Activated CD8-positive, alpha-beta memory T cell treated with anti-CD3 and anti-CD28 coated beads, Interleukin-2, amount 10 ng/mL, durations not matched to agents 7 days and 5 days (primary cell): ENCODE measurements around the gene CRYBA1. TPM values are rescaled to one million over a fixed set of nuclear protein-coding genes. Genes with fewer than 3 reads are reported as not detected.
"Not testable (repeated sequence)": the region's sequence is repeated elsewhere in the genome, so short reads cannot be mapped to it uniquely, and the experiment has no call there.

Experiments
- ATAC-seq: fragments of 150-1000 bp; cut with Tn5 transposase; one replicate; pipeline ENCODE4 v1.10.0; 2021; ENCODE audit warnings: moderate library complexity
- CTCF ChIA-PET: fragments of 350-600 bp; sonication (Branson Sonifier 250); formaldehyde crosslinking; loops from one replicate; lab custom pipeline; 2021; ENCODE audit warnings: antibody characterized with exemption; lab: Charles Lee
- DNase-seq: peaks from one replicate; pipeline ENCODE4 v3.0.0-alpha.2; 2020
- H3K27ac Mint-ChIP-seq: one replicate; pipeline ENCODE4 v1.8.0; 2021; ENCODE audit warnings: mild to moderate bottlenecking, mixed read lengths
- H3K27me3 Mint-ChIP-seq: one replicate; pipeline ENCODE4 v1.8.0; 2021; ENCODE audit warnings: mixed read lengths
- H3K36me3 Mint-ChIP-seq: one replicate; pipeline ENCODE4 v1.8.0; 2021; ENCODE audit warnings: mild to moderate bottlenecking, mixed read lengths
- H3K4me1 Mint-ChIP-seq: one replicate; pipeline ENCODE4 v1.8.0; 2021; ENCODE audit warnings: mixed read lengths
- H3K4me3 Mint-ChIP-seq: one replicate; pipeline ENCODE4 v1.8.0; 2021; ENCODE audit warnings: mild to moderate bottlenecking, moderate library complexity, mixed read lengths
- H3K9me3 Mint-ChIP-seq: one replicate; pipeline ENCODE4 v1.8.0; 2022; ENCODE audit warnings: low read depth, mixed read lengths
- total RNA-seq, 2 experiments: library from RNA; stranded (reverse); gene quantifications; one replicate each; pipeline ENCODE4 v1.2.3, GENCODE V29; 2021

Gene CRYBA1, protein sequence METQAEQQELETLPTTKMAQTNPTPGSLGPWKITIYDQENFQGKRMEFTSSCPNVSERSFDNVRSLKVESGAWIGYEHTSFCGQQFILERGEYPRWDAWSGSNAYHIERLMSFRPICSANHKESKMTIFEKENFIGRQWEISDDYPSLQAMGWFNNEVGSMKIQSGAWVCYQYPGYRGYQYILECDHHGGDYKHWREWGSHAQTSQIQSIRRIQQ
- not detected for total RNA-seq

DNA sequence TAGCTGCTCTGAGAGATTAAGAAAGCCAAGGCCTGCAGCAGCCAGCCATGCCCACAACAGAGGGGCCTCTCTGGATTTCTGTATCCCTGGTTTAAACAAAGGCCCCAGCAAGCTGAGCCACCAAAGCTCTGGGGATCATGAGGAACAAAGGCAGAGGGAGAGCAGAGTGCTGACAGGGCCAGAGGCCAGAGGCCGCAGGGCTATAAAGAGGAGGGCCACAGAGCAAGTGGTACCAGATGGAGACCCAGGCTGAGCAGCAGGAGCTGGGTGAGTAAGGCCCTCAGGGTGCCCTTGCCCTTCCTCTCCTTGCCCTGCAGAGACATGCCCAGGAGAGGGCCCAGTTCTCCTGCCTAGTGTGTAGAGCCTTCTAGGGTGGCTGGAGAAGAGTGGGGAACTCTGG, at the start of gene CRYBA1:
Gene CRYBA1 (plus strand): TSS at position 232 of the 400 bp plus-strand sequence. CDS start 5 bp downstream, at position 237.
- no peak for DNase-seq
- Mint-ChIP-seq H3K9me3 (no peaks in the 10 kb centered on the region), H3K4me3 (no peak within 1 kb of the TSS), H3K4me1 (peaks cover under 1% of the 10 kb centered on the region), H3K27me3 (no peaks in the 10 kb centered on the region), H3K36me3 (no peaks in the 10 kb centered on the region), H3K27ac (peak within 1 kb of the TSS; percentile 7)
- CTCF ChIA-PET = no interaction called here
- ATAC-seq = no peak

DNA sequence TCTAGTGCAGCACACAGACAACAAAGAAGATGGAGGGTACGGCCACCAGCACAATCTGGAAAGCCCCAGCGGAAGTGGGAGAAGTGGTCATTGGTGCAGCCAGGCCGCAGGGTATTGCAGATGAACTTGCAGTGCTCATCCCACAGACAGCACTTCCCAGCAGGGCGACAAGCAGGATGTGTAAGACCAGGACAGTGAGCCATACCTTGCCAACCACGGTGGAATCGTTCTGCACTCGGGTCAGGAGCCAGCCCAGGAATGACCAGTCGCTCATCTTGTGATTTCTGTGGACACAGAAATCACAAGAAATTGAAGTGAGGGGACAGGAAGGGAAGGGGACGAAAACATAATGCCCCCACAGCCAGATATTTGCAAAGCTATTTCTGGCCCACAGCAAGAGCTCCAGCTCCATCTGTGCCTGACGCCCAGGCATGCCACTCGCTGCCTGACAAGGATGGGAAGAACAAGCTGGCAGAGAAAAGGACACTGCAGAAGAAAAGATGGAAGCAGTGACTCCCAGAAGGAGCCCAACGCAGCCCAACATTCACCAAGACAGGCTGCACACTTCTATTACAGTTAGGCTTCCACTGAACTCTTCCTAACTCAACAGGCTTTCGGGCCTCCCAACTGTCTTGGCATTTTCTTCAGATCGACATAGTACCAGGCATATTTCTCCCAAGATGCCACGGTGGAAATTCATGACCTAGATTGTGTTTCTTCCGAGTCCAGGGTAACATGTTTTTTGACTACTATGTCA, 49.0 kb upstream of the CRYBA1 start:
- CTCF ChIA-PET = interaction anchor here (1.1 kb wide), 2 partner anchors 22 to 49 kb away, joined by 4 read pairs; no protein-coding TSS in a partner anchor
- H3K9me3 Mint-ChIP-seq = no peaks in the 10 kb centered on the region
- no peak overlapping the region for H3K4me3 Mint-ChIP-seq
- no peaks in the 10 kb centered on the region for H3K36me3 Mint-ChIP-seq
- H3K27ac Mint-ChIP-seq = no peak overlapping the region
- ATAC-seq = no peak
- no peak for DNase-seq
- H3K27me3 Mint-ChIP-seq = peaks cover 19% of the 10 kb centered on the region
- H3K4me1 Mint-ChIP-seq = peaks cover 3% of the 10 kb centered on the region

DNA sequence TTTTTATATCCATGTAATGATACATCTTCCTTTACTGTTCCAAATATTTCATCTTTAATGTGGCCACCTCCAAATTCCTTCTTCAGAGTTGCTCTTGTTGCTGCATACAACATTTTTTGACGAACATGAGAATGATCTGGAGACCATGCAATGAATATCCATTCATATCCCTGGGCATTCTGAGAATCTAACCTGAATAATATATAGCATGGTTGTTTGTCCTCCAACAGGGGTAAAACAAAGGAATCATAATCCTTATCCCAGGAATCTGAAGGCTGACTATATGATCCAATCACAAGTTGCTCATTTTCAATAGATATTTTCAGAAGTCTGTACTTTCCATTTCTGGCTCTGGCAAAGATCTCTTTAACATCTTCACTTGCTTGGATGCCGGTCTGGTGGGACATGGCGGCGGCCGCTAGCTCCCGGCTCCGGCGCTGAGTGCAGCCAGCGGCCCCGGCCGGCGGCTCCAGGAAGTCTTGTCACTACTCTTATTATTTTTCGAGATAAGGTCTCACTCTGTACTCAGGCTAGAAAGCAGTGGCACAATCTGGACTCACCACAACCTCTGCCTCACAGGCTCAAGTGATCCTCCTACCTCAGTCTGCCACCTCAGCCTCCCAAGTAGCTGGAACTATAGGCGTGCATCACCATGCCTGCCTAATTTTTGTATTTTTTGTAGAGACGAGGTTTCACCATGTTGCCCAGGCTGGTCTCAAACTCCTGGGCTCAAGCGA, 42.4 kb upstream of the CRYBA1 start:
- CTCF ChIA-PET, DNase-seq, H3K4me3 Mint-ChIP-seq, H3K4me1 Mint-ChIP-seq, H3K9me3 Mint-ChIP-seq, H3K36me3 Mint-ChIP-seq, ATAC-seq, H3K27ac Mint-ChIP-seq: not testable (repeated sequence)
- peaks cover 22% of the 10 kb centered on the region for H3K27me3 Mint-ChIP-seq

DNA sequence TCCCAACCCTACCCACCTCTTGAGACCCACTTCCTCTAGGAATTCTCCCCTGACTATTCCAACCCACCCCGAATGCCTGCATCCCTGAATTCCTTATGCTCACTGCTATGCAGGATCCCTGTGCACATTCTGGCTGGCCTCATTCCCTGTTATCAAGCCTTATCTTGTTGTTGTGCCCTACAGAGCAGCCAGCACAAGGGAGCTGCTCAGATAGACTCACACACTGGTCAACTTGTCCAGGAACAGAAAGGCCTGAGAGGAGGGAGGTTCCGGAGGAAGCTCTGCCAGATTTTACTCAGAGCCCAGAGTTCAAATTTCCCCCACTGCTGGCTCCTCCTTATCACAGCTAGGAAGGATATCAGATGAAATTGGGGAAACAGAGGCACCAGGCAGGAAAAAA, 41.6 kb upstream of the CRYBA1 start:
- Mint-ChIP-seq H3K27ac (no peak overlapping the region), H3K36me3 (no peaks in the 10 kb centered on the region), H3K27me3 (peaks cover 22% of the 10 kb centered on the region), H3K4me1 (no peaks in the 10 kb centered on the region), H3K9me3 (no peaks in the 10 kb centered on the region), H3K4me3 (no peak overlapping the region)
- CTCF ChIA-PET = no interaction called here
- DNase-seq (no peak), ATAC-seq (no peak)

DNA sequence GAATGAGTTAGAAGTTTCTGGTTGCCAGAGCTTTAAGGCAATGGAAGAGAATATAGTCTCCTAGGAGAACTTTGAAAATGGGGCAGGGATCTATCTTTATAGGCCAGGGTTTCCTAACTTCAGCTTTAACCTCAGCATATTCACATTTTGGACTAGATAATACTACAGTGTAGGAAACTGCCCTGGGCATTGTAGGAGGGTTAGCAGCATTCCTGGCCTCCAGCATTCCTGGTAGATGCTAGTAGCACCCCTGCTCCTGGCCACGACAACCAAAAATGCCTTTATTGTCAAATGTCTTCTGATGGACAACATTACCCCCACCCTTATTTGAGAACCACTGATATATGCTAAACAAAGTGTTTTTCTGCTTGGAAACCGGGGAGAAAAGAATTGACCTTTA, 38.7 kb upstream of the CRYBA1 start:
- CTCF ChIA-PET = interaction anchor here (2.5 to 17.6 kb wide), 2 partner anchors 11 to 63 kb away, joined by 17 to 304 read pairs; no protein-coding TSS in a partner anchor
- H3K4me1 Mint-ChIP-seq = no peaks in the 10 kb centered on the region
- H3K4me3 Mint-ChIP-seq = no peak overlapping the region
- no peak for DNase-seq
- H3K27me3 Mint-ChIP-seq = peaks cover 19% of the 10 kb centered on the region
- no peaks in the 10 kb centered on the region for H3K36me3 Mint-ChIP-seq
- no peak for ATAC-seq
- no peaks in the 10 kb centered on the region for H3K9me3 Mint-ChIP-seq
- no peak overlapping the region for H3K27ac Mint-ChIP-seq

DNA sequence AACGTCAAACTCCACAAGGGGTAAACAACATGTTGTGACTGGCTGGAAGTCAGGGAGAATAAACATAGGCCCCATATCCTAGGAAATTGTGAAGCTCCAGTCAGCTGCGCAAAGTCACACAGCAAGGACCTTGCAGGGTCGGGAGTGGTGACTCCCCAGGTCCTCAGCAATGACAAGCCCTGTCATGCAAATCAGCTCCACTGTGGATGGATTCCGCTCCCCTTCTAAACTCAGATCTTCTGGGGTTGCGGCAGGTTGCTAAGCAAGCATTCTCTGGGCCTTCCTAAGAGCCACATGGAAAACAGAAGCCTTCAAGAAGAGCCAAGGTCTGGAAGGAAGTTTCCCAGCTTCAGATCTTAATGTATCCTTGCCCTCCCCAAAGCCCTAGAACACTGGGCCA, 37.6 kb upstream of the CRYBA1 start:
- H3K27ac Mint-ChIP-seq = no peak overlapping the region
- CTCF ChIA-PET = interaction anchor here (1.2 to 17.6 kb wide), 3 partner anchors 10 to 85 kb away, joined by 7 to 304 read pairs (median 11); no protein-coding TSS in a partner anchor
- no peak overlapping the region for H3K4me3 Mint-ChIP-seq
- no peaks in the 10 kb centered on the region for H3K9me3 Mint-ChIP-seq
- ATAC-seq = no peak
- no peaks in the 10 kb centered on the region for H3K36me3 Mint-ChIP-seq
- no peak for DNase-seq
- peaks cover 11% of the 10 kb centered on the region for H3K27me3 Mint-ChIP-seq
- H3K4me1 Mint-ChIP-seq = no peaks in the 10 kb centered on the region

DNA sequence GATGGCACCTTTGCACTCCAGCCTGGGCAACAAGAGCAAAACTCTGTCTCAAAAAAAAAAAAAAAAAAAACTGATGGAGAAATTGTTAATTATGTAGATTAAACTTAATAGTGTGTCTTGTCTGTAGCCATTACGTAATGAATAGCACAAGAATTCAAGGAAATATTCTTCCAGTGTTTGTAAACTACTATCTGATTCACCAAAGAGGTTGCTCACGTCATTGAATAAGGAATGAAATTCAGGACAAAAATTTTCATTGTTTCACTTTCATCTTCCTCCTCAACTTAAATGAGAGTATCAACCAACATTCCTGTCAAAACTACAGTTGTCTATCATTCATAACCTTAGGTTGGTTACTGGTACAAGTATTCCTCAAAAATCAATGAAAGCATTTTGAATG, 35.8 kb upstream of the CRYBA1 start:
- ATAC-seq (no peak), DNase-seq (no peak)
- Mint-ChIP-seq H3K9me3 (no peaks in the 10 kb centered on the region), H3K4me1 (no peaks in the 10 kb centered on the region), H3K27me3 (peaks cover 3% of the 10 kb centered on the region), H3K4me3 (no peak overlapping the region), H3K36me3 (no peaks in the 10 kb centered on the region), H3K27ac (no peak overlapping the region)
- CTCF ChIA-PET = interaction anchor here (1.5 to 17.6 kb wide), 3 partner anchors 9 to 66 kb away, joined by 7 to 304 read pairs (median 7); partner anchors contain the start of gene MYO18A

DNA sequence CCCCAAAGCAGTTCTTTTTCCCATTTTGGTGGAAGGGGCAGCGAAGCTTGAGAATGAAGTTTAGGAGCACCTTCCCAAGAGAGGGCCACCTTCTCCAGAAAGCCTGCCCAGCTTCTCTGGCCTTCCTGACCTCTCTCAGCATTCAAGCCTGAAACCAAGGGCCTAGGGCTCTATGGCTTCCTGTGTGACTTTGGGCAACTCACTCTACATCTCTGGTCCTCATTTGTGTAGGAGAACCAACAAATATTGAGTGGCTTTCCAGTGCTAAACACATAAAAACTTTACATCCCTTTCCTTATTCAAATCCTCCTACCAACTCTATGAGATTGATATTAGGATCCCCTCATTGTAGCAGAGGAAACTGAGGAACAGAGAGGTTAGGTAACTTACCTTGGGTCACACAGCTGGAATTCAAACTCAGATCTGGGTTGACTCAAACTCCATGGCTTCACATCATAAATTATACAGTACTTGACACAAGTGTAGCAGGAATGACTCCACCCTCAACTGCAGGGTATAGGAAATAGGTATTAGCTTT, 34.5 kb upstream of the CRYBA1 start:
- CTCF ChIA-PET = interaction anchor here (1.1 to 17.6 kb wide), 5 partner anchors 8 to 95 kb away, joined by 4 to 304 read pairs (median 7); partner anchors contain the start of gene MYO18A
- no peak overlapping the region for H3K27ac Mint-ChIP-seq
- no peaks in the 10 kb centered on the region for H3K9me3 Mint-ChIP-seq
- ATAC-seq (no peak), DNase-seq (no peak)
- peaks cover 2% of the 10 kb centered on the region for H3K4me1 Mint-ChIP-seq
- no peak overlapping the region for H3K4me3 Mint-ChIP-seq
- peaks cover 7% of the 10 kb centered on the region for H3K27me3 Mint-ChIP-seq
- no peaks in the 10 kb centered on the region for H3K36me3 Mint-ChIP-seq

DNA sequence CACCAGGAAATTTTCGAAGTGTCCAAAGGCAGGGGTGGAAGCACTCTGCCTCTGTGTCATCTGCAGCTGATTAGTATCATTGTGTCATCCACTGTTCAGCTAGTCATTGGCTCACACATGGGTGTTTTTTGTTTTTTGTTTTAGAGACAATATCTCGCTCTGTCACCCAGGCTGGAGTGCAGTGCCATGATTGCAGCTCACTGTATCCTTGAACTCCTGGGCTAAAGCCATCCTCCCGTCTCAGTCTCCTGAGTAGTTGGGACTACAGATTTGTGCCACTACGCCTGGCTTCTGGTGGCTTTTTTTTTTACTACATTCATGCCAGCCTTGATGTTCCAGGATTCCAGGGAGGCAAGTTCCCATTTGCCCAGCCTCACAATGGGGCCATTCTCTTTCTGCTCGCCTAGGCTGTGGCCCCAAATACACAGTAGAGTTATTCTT, 34.0 kb upstream of the CRYBA1 start:
- H3K4me1 Mint-ChIP-seq = peaks cover 2% of the 10 kb centered on the region
- H3K36me3 Mint-ChIP-seq = no peaks in the 10 kb centered on the region
- no peak overlapping the region for H3K4me3 Mint-ChIP-seq
- no peak overlapping the region for H3K27ac Mint-ChIP-seq
- CTCF ChIA-PET = interaction anchor here (1.1 to 17.6 kb wide), 4 partner anchors 32 to 96 kb away, joined by 4 to 304 read pairs (median 6); partner anchors contain the start of gene MYO18A
- ATAC-seq (no peak), DNase-seq (no peak)
- no peaks in the 10 kb centered on the region for H3K9me3 Mint-ChIP-seq
- peaks cover 4% of the 10 kb centered on the region for H3K27me3 Mint-ChIP-seq

DNA sequence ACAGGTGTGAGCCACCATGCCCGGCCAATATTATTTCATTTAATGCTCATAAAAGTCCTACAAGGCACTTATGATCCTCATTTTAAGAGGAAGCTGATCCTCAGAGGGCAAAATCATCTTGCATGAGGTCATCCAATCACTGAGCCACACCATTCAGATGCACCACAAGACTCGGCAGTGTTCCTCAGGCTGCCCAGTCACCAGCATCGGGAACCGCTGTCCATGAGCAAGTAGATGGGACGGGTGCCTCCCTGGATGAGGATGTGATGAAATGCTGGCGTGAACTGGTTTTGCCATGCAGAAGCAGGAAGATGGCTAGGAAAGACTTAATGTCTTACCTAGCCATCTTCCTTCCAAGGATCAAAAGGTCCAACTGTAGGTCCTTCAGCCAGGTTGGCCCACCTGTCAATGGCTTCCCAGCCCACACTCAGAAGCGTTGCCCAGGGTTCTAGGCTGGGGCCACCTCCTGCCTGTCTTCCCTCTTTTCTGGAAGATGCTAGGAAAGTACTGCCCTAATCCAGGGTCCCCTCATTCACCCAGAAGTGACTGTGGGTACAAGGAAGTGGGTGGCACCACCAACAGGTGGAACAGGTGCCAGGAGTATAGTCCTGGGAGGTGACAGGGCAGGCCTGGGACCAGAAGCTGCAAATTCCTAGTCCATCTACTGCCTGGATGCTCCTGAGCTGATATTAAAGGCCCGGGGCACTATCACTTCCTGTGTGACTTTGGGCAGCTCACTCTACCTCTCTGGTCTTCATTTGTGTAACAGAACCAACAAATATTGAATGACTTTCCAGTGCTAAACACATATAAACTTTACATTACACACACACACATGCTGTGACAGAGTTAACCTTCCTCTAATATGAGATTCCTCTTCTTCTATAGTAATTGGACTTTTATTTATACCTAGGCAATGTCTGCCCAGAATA, 32.2 kb upstream of the CRYBA1 start:
- Mint-ChIP-seq H3K36me3 (no peaks in the 10 kb centered on the region), H3K9me3 (no peaks in the 10 kb centered on the region), H3K4me3 (no peak overlapping the region), H3K4me1 (peaks cover 6% of the 10 kb centered on the region), H3K27ac (no peak overlapping the region), H3K27me3 (peaks cover 3% of the 10 kb centered on the region)
- DNase-seq = no peak
- CTCF ChIA-PET = interaction anchor here (0.6 to 17.6 kb wide), 4 partner anchors 35 to 91 kb away, joined by 3 to 304 read pairs (median 5); partner anchors contain the start of gene MYO18A
- no peak for ATAC-seq

DNA sequence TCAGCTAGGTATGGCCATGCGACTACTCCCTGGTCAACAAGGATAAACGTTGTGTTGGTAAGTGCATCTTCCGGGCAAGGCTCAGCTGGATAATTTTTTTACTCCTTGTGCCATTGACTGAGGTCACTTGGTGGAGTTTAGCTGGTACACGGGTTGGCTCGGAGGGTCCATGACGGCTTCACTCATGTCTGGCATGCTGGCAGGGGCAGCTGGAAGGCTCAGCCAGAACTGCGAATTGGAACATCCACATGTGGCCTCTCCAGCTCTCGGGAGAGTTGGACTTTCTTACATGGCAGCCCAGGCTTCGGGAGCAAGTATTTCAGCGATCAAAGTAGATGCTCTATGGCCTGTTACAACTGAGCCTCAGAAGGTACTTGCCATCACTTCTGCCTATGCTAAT, 31.5 kb upstream of the CRYBA1 start:
- Mint-ChIP-seq H3K36me3 (no peaks in the 10 kb centered on the region), H3K9me3 (no peaks in the 10 kb centered on the region), H3K4me3 (no peak overlapping the region), H3K4me1 (peaks cover 9% of the 10 kb centered on the region), H3K27ac (no peak overlapping the region), H3K27me3 (peaks cover 3% of the 10 kb centered on the region)
- CTCF ChIA-PET = interaction anchor here (0.9 to 17.6 kb wide), 4 partner anchors 35 to 249 kb away, joined by 5 to 304 read pairs (median 6); partner anchors contain the start of gene MYO18A
- no peak for ATAC-seq
- no peak for DNase-seq

DNA sequence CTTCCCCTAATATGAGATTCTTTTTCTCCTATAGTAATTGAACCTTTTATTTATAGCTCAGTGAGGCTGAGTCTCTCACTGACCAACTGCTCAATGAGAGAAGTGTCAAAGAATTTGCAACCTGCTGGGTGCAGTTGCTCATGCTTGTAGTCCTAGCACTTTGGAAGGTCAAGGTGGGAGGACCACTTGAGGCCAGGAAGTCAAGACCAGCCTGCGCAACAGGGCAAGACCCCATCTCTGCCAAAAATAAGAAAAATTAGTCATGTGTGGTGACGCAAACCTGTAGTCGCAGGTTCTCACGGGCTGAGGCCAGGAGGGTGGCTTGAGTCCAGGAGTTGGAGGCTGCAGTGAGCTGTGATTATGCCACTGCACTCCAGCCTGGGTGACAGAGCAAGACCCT, 30.9 kb upstream of the CRYBA1 start:
- Mint-ChIP-seq H3K4me1 (peaks cover 9% of the 10 kb centered on the region), H3K27ac (no peak overlapping the region), H3K4me3 (no peak overlapping the region), H3K27me3 (peaks cover 3% of the 10 kb centered on the region), H3K36me3 (no peaks in the 10 kb centered on the region), H3K9me3 (no peaks in the 10 kb centered on the region)
- no peak for ATAC-seq
- DNase-seq = no peak
- CTCF ChIA-PET = interaction anchor here (2.6 to 17.6 kb wide), 3 partner anchors 71 to 250 kb away, joined by 7 to 304 read pairs (median 8); no protein-coding TSS in a partner anchor
